ENCODE results near the gene GPR6. TPM values are rescaled to one million over a fixed set of nuclear protein-coding genes. Genes with fewer than 3 reads are reported as not detected.

Gene GPR6
- total RNA-seq, 1 donor from 2014 or later: not detected

GRCh38 chr6:109963598-109964170, 14.4 kb upstream of the GPR6 start:
- Histone ChIP-seq H3K27me3 (ENCODE audit: control insufficient read depth, insufficient read depth, low read length) (peaks cover 2% of the 10 kb centered on the region), H3K36me3 (ENCODE audit: control insufficient read depth, insufficient read depth, low read length) (no peaks in the 10 kb centered on the region), H3K4me3 (ENCODE audit: low read depth, low read length) (no peak overlapping the region)
- DNase-seq (ENCODE audit: low read depth) (peak; percentile 71), FAIRE-seq (peak; percentile 28)
- TF ChIP-seq CTCF (IDR thresholded peaks at IDR 0.05; ENCODE audit: insufficient read depth, low read length, severe bottlenecking): no peak

GRCh38 chr6:109964949-109965348, 13.2 kb upstream of the GPR6 start:
- no peak overlapping the region for H3K4me3 ChIP-seq (ENCODE audit: low read depth, low read length)
- peaks cover 2% of the 10 kb centered on the region for H3K27me3 ChIP-seq (ENCODE audit: control insufficient read depth, insufficient read depth, low read length)
- no peak for TF ChIP-seq CTCF (IDR thresholded peaks at IDR 0.05; ENCODE audit: insufficient read depth, low read length, severe bottlenecking)
- H3K36me3 ChIP-seq (ENCODE audit: control insufficient read depth, insufficient read depth, low read length): no peaks in the 10 kb centered on the region
- DNase-seq (ENCODE audit: low read depth) (peak; percentile 87), FAIRE-seq (no peak)

- Histone ChIP-seq H3K27me3 (ENCODE audit: control insufficient read depth, insufficient read depth, low read length) (peaks cover 2% of the 10 kb centered on the region), H3K36me3 (ENCODE audit: control insufficient read depth, insufficient read depth, low read length) (no peaks in the 10 kb centered on the region), H3K4me3 (ENCODE audit: low read depth, low read length) (no peak overlapping the region)
- no peak for TF ChIP-seq CTCF (IDR thresholded peaks at IDR 0.05; ENCODE audit: insufficient read depth, low read length, severe bottlenecking)
- FAIRE-seq (no peak), DNase-seq (ENCODE audit: low read depth) (no peak)
Measured at GRCh38 chr6:109966299-109966698, 11.8 kb upstream of the GPR6 start.

GRCh38 chr6:109977791-109978173, 329 bp upstream of the GPR6 start:
- H3K36me3 ChIP-seq (ENCODE audit: control insufficient read depth, insufficient read depth, low read length): no peaks in the 10 kb centered on the region
- FAIRE-seq (no peak), DNase-seq (ENCODE audit: low read depth) (no peak)
- no peak overlapping the region for H3K4me3 ChIP-seq (ENCODE audit: low read depth, low read length)
- no peak for TF ChIP-seq CTCF (IDR thresholded peaks at IDR 0.05; ENCODE audit: insufficient read depth, low read length, severe bottlenecking)
- peaks cover 12% of the 10 kb centered on the region for H3K27me3 ChIP-seq (ENCODE audit: control insufficient read depth, insufficient read depth, low read length)

- Histone ChIP-seq H3K36me3 (ENCODE audit: control insufficient read depth, insufficient read depth, low read length) (no peaks in the 10 kb centered on the region), H3K27me3 (ENCODE audit: control insufficient read depth, insufficient read depth, low read length) (peaks cover 14% of the 10 kb centered on the region), H3K4me3 (ENCODE audit: low read depth, low read length) (no peak overlapping the region)
- DNase-seq (ENCODE audit: low read depth) (no peak), FAIRE-seq (no peak)
- TF ChIP-seq CTCF (IDR thresholded peaks at IDR 0.05; ENCODE audit: insufficient read depth, low read length, severe bottlenecking): no peak
Measured at GRCh38 chr6:109979033-109979921, 1.2 kb downstream of the GPR6 start.

All from bronchial epithelial cell (primary cell).